A673 (cell line): ENCODE results near the gene MRPL42.

ENCODE experiments used
- CTCF ChIP-seq: fragments of 300-800, 200-600 bp; sonication (generic); conservative IDR thresholded peaks from 2 replicates; pipeline ENCODE4 v1.5.1; 2017; ENCODE audit warnings: low read depth, mild to moderate bottlenecking, antibody characterized with exemption, low read length, moderate library complexity, mixed read lengths
- EZH2 ChIP-seq: fragments of 200-600 bp; sonication (generic); IDR thresholded peaks from 2 replicates; pipeline ENCODE4 v1.6.1; 2017; ENCODE audit warnings: borderline replicate concordance, low read depth, mild to moderate bottlenecking, mixed read lengths, antibody characterized with exemption, low read length; ENCODE audit not compliant: poor library complexity, severe bottlenecking

GRCh38 chr12:93521225-93522080 lies 54.1 kb downstream of the MRPL42 start:
- TF ChIP-seq CTCF: no peak
- TF ChIP-seq EZH2: no peak
